Measurements from ENCODE around the gene OR6N2. TPM values are rescaled to one million over a fixed set of nuclear protein-coding genes. Genes with fewer than 3 reads are reported as not detected.

Gene OR6N2
- total RNA-seq, 1 experiment from 2014 or later: not detected

GRCh38 chr1:158724442-158724841 is 56.6 kb downstream of the OR6N2 start:
- DNase-seq: no peak
- Histone ChIP-seq H3F3A (ENCODE audit: insufficient read depth, low read depth) (no peaks in the 10 kb centered on the region), H3K27me3 (ENCODE audit: insufficient read depth, low read depth) (no peaks in the 10 kb centered on the region), H3K36me3 (ENCODE audit: low read depth) (no peaks in the 10 kb centered on the region), H3K9me2 (ENCODE audit: insufficient read depth) (no peaks in the 10 kb centered on the region), H2AFZ (no peak overlapping the region), H4K20me1 (ENCODE audit: insufficient read depth) (no peaks in the 10 kb centered on the region), H3K9me3 (ENCODE audit: insufficient read depth, low read depth) (no peaks in the 10 kb centered on the region), H3K4me2 (no peak overlapping the region), H3K79me2 (ENCODE audit: low read depth) (no peaks in the 10 kb centered on the region), H3K27ac (no peak overlapping the region), H3K4me3 (no peak overlapping the region), H3K4me1 (replicated peaks; ENCODE audit: insufficient read depth) (no peaks in the 10 kb centered on the region)
- no peak for TF ChIP-seq CTCF (conservative IDR thresholded peaks at IDR 0.05)
- no peak for TF ChIP-seq EZH2 (IDR thresholded peaks at IDR 0.05; ENCODE audit: low read depth)
- intact Hi-C loops (cut with micrococcal nuclease; ENCODE audit: unreplicated experiment): no loop called here
- ChIA-PET CTCF (no interaction called here), POLR2A (ENCODE audit: unreplicated experiment) (no interaction called here)
- BruUV-seq (replicated peaks): no TSS peak

Other genes starting within 250 kb of the OR6N2 start
- not detected in 2 replicates for gene OR6Y1, start 226.8 kb downstream of the OR6N2 start, total RNA-seq (2021)
- not detected in 2 replicates for gene OR6P1, start 210.6 kb downstream of the OR6N2 start, total RNA-seq (2021)
- gene OR10X1, start 201.3 kb downstream of the OR6N2 start, total RNA-seq (2021): not detected in 2 replicates
- not detected in 2 replicates for gene OR10Z1, start 175.9 kb downstream of the OR6N2 start, total RNA-seq (2021)
- not detected in 2 replicates for gene SPTA1, start 94.5 kb downstream of the OR6N2 start, total RNA-seq (2021)
- gene OR6K2, start 80.6 kb downstream of the OR6N2 start, total RNA-seq (2021): not detected in 2 replicates
- not detected in 2 replicates for gene OR6K3, start 60.5 kb downstream of the OR6N2 start, total RNA-seq (2021)
- gene OR6K6, start 26.5 kb downstream of the OR6N2 start, total RNA-seq (2021): not detected in 2 replicates
- not detected in 2 replicates for gene OR6N1, start 9.0 kb downstream of the OR6N2 start, total RNA-seq (2021)
- not detected in 2 replicates for gene MNDA, start 50.1 kb upstream of the OR6N2 start, total RNA-seq (2021)
- gene PYHIN1, start 150.3 kb upstream of the OR6N2 start, total RNA-seq (2021): not detected in 2 replicates
- 18.5 and 31.3 TPM in 2 replicates for gene IFI16, start 228.7 kb upstream of the OR6N2 start, total RNA-seq (2021)

Data from PC-9 (cell line).